Measurements from ENCODE around the gene SH2D1B. TPM values are rescaled to one million over a fixed set of nuclear protein-coding genes. Genes with fewer than 3 reads are reported as not detected.
"Not testable (repeated sequence)": the region's sequence is repeated elsewhere in the genome, so short reads cannot be mapped to it uniquely, and the experiment has no call there.

SH2D1B gene, protein sequence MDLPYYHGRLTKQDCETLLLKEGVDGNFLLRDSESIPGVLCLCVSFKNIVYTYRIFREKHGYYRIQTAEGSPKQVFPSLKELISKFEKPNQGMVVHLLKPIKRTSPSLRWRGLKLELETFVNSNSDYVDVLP
- not detected in 2 replicates for total RNA-seq

DNA sequence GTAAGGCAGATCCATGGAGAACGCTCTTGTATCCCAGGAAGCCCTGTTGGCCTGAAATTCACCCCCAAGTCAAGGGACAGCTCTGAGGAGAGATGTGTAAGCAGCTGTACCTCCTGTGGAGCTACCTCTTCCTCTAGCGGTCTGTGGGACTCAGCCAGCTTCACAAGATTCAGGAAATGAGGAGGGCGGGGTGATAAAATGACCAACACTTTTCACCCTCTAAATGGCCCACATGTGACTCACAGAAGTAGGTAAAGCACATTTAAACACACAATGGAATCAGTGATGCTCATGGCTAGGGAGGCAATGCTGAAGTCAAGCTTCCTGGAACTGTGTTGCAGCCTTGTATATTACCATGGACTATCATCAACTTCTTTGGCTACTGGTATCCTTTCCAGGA, at the start of gene SH2D1B:
SH2D1B (minus strand) TSS at position 135 of the 400 bp plus-strand sequence; CDS start at position 15, 120 bp downstream.
- H3K4me1 ChIP-seq (ENCODE audit: insufficient read depth, low read length): no peaks in the 10 kb centered on the region
- H2AFZ ChIP-seq (ENCODE audit: low read length): no peak within 1 kb of the TSS
- no peak within 1 kb of the TSS for H3K4me2 ChIP-seq (ENCODE audit: insufficient read depth, low read length)
- no peak for DNase-seq (ENCODE audit: insufficient read length, low spot score, missing footprints)
- H3K27me3 ChIP-seq (ENCODE audit: insufficient read depth, low read length): no peaks in the 10 kb centered on the region
- no peak within 1 kb of the TSS for H3K27ac ChIP-seq (ENCODE audit: low read depth, low read length)
- TF ChIP-seq, protein P1, sequence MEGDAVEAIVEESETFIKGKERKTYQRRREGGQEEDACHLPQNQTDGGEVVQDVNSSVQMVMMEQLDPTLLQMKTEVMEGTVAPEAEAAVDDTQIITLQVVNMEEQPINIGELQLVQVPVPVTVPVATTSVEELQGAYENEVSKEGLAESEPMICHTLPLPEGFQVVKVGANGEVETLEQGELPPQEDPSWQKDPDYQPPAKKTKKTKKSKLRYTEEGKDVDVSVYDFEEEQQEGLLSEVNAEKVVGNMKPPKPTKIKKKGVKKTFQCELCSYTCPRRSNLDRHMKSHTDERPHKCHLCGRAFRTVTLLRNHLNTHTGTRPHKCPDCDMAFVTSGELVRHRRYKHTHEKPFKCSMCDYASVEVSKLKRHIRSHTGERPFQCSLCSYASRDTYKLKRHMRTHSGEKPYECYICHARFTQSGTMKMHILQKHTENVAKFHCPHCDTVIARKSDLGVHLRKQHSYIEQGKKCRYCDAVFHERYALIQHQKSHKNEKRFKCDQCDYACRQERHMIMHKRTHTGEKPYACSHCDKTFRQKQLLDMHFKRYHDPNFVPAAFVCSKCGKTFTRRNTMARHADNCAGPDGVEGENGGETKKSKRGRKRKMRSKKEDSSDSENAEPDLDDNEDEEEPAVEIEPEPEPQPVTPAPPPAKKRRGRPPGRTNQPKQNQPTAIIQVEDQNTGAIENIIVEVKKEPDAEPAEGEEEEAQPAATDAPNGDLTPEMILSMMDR (IDR thresholded peaks at IDR 0.05; ENCODE audit: extremely low read depth, low read depth, low read length): no peak
- H3K9me3 ChIP-seq (ENCODE audit: low read depth, low read length): no peaks in the 10 kb centered on the region
- H3K36me3 ChIP-seq (ENCODE audit: insufficient read depth, low read length): no peaks in the 10 kb centered on the region
- H3K4me3 ChIP-seq (ENCODE audit: insufficient read depth, low read length): no peak within 1 kb of the TSS
- no peaks in the 10 kb centered on the region for H3K79me2 ChIP-seq (ENCODE audit: insufficient read depth, low read length)
- no peaks in the 10 kb centered on the region for H4K20me1 ChIP-seq (ENCODE audit: insufficient read depth, low read length)

DNA sequence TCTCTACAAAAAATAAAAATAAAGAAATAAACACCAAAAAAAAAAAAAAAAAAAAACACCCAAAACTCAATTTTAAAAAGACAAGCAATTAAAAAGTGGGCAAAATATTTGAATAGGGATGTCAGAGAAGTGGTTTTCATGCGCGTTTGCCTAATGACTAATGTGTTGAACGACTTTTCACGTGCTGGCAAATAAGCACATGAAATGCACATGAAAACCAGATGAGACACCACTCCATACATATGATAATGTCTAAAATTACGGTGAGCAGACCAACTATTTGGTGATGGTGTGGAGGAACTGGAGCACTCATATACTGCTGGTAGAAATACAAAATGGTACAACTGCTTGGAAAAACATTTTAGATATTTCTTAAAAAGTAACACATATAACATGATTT, 46.3 kb upstream of the SH2D1B start:
- H2AFZ ChIP-seq (ENCODE audit: low read length): no peak overlapping the region
- no peak overlapping the region for H3K27ac ChIP-seq (ENCODE audit: low read depth, low read length)
- H3K4me2 ChIP-seq (ENCODE audit: insufficient read depth, low read length): no peak overlapping the region
- no peaks in the 10 kb centered on the region for H3K27me3 ChIP-seq (ENCODE audit: insufficient read depth, low read length)
- H3K4me1 ChIP-seq (ENCODE audit: insufficient read depth, low read length): no peaks in the 10 kb centered on the region
- TF ChIP-seq, protein P1 (IDR thresholded peaks at IDR 0.05; ENCODE audit: extremely low read depth, low read depth, low read length): no peak
- DNase-seq (ENCODE audit: insufficient read length, low spot score, missing footprints): no peak
- H3K4me3 ChIP-seq (ENCODE audit: insufficient read depth, low read length): no peak overlapping the region
- no peaks in the 10 kb centered on the region for H3K79me2 ChIP-seq (ENCODE audit: insufficient read depth, low read length)
- H3K9me3 ChIP-seq (ENCODE audit: low read depth, low read length): no peaks in the 10 kb centered on the region
- H4K20me1 ChIP-seq (ENCODE audit: insufficient read depth, low read length): no peaks in the 10 kb centered on the region
- H3K36me3 ChIP-seq (ENCODE audit: insufficient read depth, low read length): no peaks in the 10 kb centered on the region

DNA sequence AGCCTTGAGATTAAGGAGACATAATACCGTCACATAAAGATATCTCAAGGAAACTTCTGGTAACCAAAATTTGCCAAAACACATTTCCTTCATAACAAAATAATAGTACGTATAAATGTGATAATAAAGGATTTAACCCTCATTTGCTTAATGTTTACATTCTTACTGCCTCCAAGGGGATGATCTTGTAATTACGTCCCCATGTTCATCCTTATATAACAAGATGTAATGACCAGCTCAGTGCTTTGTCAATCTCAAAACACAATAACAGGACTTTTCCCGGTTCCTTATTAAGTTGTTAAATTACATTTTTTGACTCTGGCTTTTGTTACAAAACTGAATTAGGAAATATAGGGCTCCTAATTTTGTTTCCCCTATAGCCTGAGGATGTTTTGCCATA, 44.4 kb upstream of the SH2D1B start:
- H4K20me1 ChIP-seq (ENCODE audit: insufficient read depth, low read length): no peaks in the 10 kb centered on the region
- TF ChIP-seq, protein P1 (IDR thresholded peaks at IDR 0.05; ENCODE audit: extremely low read depth, low read depth, low read length): no peak
- no peak overlapping the region for H2AFZ ChIP-seq (ENCODE audit: low read length)
- no peaks in the 10 kb centered on the region for H3K36me3 ChIP-seq (ENCODE audit: insufficient read depth, low read length)
- no peaks in the 10 kb centered on the region for H3K27me3 ChIP-seq (ENCODE audit: insufficient read depth, low read length)
- H3K4me1 ChIP-seq (ENCODE audit: insufficient read depth, low read length): no peaks in the 10 kb centered on the region
- H3K79me2 ChIP-seq (ENCODE audit: insufficient read depth, low read length): no peaks in the 10 kb centered on the region
- no peak overlapping the region for H3K4me3 ChIP-seq (ENCODE audit: insufficient read depth, low read length)
- H3K9me3 ChIP-seq (ENCODE audit: low read depth, low read length): no peaks in the 10 kb centered on the region
- no peak overlapping the region for H3K4me2 ChIP-seq (ENCODE audit: insufficient read depth, low read length)
- DNase-seq (ENCODE audit: insufficient read length, low spot score, missing footprints): no peak
- H3K27ac ChIP-seq (ENCODE audit: low read depth, low read length): no peak overlapping the region

DNA sequence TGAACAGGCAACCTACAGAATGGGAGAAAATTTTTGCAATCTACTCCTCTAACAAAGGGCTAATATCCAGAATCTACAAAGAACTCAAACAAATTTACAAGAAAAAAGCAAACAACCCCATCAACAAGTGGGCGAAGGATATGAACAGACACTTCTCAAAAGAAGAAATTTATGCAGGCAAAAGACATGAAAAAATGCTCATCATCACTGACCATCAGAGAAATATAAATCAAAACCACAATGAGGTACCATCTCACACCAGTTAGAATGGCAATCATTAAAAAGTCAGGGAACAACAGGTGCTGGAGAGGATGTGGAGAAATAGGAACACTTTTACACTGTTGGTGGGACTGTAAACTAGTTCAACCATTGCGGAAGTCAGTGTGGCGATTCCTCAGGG, 42.4 kb upstream of the SH2D1B start:
- H3K36me3 ChIP-seq (ENCODE audit: insufficient read depth, low read length); H2AFZ ChIP-seq (ENCODE audit: low read length); DNase-seq (ENCODE audit: insufficient read length, low spot score, missing footprints); H3K27ac ChIP-seq (ENCODE audit: low read depth, low read length); H3K4me3 ChIP-seq (ENCODE audit: insufficient read depth, low read length); H4K20me1 ChIP-seq (ENCODE audit: insufficient read depth, low read length); H3K9me3 ChIP-seq (ENCODE audit: low read depth, low read length); H3K4me2 ChIP-seq (ENCODE audit: insufficient read depth, low read length); H3K4me1 ChIP-seq (ENCODE audit: insufficient read depth, low read length); H3K27me3 ChIP-seq (ENCODE audit: insufficient read depth, low read length); H3K79me2 ChIP-seq (ENCODE audit: insufficient read depth, low read length): not testable (repeated sequence)
